ENCODE measurements around the gene TUT1. TPM values are rescaled to one million over a fixed set of nuclear protein-coding genes. Genes with fewer than 3 reads are reported as not detected.

Gene TUT1
- total RNA-seq, 1 experiment from 2014 or later, result 20.7 TPM

DNA sequence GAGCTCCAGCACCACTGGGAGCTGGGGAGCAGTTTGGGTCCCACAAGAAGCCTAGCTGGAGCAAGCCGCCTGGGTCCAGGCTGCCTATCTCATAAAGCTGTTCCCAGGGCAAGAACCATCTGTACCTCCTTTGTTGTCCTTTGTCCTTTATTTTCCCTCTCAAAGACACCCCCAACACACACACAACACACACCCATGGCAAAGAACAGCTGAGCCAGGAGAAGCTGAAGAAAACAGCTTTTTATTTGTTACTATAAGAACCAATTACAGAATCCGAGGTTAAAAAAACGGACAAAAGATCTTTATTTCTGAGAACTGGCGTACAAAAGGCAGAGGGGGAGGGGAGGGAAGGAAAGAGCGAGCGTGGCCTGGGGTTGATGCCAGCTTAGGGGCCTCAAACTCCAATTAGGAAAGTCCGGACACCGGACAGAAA lies 1.7 kb upstream of the TUT1 start:
- Histone ChIP-seq H3K79me2 (ENCODE audit: insufficient read depth, low read length) (no peaks in the 10 kb centered on the region), H3K9ac (ENCODE audit: extremely low read depth, insufficient read length, low read length) (no peak overlapping the region), H2AFZ (ENCODE audit: low read length) (no peak overlapping the region), H4K8ac (replicated peaks; ENCODE audit: insufficient read length, low read depth, low read length) (no peak overlapping the region), H3K9me3 (ENCODE audit: control insufficient read depth, low read depth, low read length) (no peaks in the 10 kb centered on the region), H3K79me1 (ENCODE audit: insufficient read depth, low read depth, low read length, poor library complexity, severe bottlenecking) (no peaks in the 10 kb centered on the region), H4K20me1 (ENCODE audit: control insufficient read depth, insufficient read depth, insufficient read length) (no peaks in the 10 kb centered on the region), H3K4me2 (ENCODE audit: insufficient read depth, insufficient read length, low read length) (no peak overlapping the region), H3K4me1 (ENCODE audit: insufficient read depth, low read length) (no peaks in the 10 kb centered on the region; the same call in 1 of the 2 replicates), H3K23ac (ENCODE audit: insufficient read length, low read depth, low read length) (no peak overlapping the region), H3K4ac (ENCODE audit: low read depth, low read length) (no peak overlapping the region), H2BK120ac (ENCODE audit: low read depth, low read length, poor library complexity, severe bottlenecking) (no peak overlapping the region), H3K18ac (ENCODE audit: insufficient read length, low read depth, low read length) (no peak overlapping the region), H3K23me2 (ENCODE audit: insufficient read length, low read depth, low read length, poor library complexity, severe bottlenecking) (peaks cover 5% of the 10 kb centered on the region), H2BK15ac (ENCODE audit: low read depth, low read length) (no peak overlapping the region), H4K91ac (ENCODE audit: insufficient read length, low read depth, low read length) (no peak overlapping the region), H2AK5ac (ENCODE audit: insufficient read length, low read length) (no peak overlapping the region), H2BK5ac (ENCODE audit: insufficient read length, low read length) (no peak overlapping the region), H2BK12ac (ENCODE audit: insufficient read length, low read depth, low read length) (no peak overlapping the region), H3K14ac (ENCODE audit: insufficient read depth, low read length) (no peak overlapping the region), H3K27ac (ENCODE audit: insufficient read length, low read depth, low read length) (no peak overlapping the region), H4K5ac (ENCODE audit: insufficient read length, low read depth, low read length) (no peak overlapping the region), H3K56ac (ENCODE audit: insufficient read length, low read depth, low read length) (no peak overlapping the region), H3T11ph (ENCODE audit: low read length) (no peak overlapping the region), H3K27me3 (ENCODE audit: insufficient read depth, low read length) (no peaks in the 10 kb centered on the region), H2BK20ac (ENCODE audit: low read depth, low read length, poor library complexity, severe bottlenecking) (no peak overlapping the region)
- Mint-ChIP-seq H3K4me1 (peaks cover 21 to 25% of the 10 kb centered on the region in 2 experiments), H3K36me3 (ENCODE audit: insufficient read depth in 1 of 3, low read depth in 3 of 3) (peaks cover 35 to 66% (median 61%) of the 10 kb centered on the region in 3 experiments), H3K4me3 (peak overlapping the region in 1 of 2 experiments; percentile 66; a peak in 3 of 5 replicates), H3K27me3 (ENCODE audit: low read depth) (no peaks in the 10 kb centered on the region), H3K27ac (peak overlapping the region in 2 of 3 experiments; percentile 9 to 75; a peak in 2 of 7 replicates), H3K9me3 (no peaks in the 10 kb centered on the region)
- WGBS (ENCODE audit: extremely low coverage, insufficient read length, low lambda C conversion rate), result no CpG with 5 or more reads among the region's 8 CpGs
- TF ChIP-seq, protein P1, sequence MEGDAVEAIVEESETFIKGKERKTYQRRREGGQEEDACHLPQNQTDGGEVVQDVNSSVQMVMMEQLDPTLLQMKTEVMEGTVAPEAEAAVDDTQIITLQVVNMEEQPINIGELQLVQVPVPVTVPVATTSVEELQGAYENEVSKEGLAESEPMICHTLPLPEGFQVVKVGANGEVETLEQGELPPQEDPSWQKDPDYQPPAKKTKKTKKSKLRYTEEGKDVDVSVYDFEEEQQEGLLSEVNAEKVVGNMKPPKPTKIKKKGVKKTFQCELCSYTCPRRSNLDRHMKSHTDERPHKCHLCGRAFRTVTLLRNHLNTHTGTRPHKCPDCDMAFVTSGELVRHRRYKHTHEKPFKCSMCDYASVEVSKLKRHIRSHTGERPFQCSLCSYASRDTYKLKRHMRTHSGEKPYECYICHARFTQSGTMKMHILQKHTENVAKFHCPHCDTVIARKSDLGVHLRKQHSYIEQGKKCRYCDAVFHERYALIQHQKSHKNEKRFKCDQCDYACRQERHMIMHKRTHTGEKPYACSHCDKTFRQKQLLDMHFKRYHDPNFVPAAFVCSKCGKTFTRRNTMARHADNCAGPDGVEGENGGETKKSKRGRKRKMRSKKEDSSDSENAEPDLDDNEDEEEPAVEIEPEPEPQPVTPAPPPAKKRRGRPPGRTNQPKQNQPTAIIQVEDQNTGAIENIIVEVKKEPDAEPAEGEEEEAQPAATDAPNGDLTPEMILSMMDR (conservative IDR thresholded peaks at IDR 0.05), result no peak
- no peak for DNase-seq

All from H9 (cell line).